NCI-H2081 treated with DMSO at 0.1 percent for 48 hours (cell line): ENCODE data around the gene ANXA8.

Experiments
- DNase-seq: peaks from one replicate; lab custom pipeline; 2025; lab: John Stamatoyannopoulos, UW

ANXA8 gene

GRCh38 chr10:47447209-47447608 is 36.7 kb downstream of the ANXA8 start:
- DNase-seq: no peak

DNA sequence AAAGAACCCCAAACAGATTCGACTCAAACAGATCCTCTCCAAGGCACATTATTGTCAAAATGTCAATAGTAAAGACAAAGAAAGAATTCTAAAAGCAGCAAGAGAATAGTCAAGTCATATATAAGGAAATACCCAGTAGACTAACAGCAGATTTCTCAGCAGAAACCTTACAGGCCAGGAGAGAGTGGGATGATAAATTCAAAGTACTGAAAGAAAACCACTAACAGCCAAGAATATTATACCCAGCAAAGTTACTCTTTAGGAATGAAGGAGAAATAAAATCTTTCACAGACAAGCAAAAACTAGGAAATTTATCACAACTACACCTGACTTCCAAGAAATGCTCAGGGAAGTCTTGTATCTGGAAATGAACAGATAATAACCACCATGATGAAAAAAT is 38.2 kb downstream of the ANXA8 start:
- no peak for DNase-seq

- no peak for DNase-seq
Measured at GRCh38 chr10:47444047-47444446, 39.9 kb downstream of the ANXA8 start.

DNA sequence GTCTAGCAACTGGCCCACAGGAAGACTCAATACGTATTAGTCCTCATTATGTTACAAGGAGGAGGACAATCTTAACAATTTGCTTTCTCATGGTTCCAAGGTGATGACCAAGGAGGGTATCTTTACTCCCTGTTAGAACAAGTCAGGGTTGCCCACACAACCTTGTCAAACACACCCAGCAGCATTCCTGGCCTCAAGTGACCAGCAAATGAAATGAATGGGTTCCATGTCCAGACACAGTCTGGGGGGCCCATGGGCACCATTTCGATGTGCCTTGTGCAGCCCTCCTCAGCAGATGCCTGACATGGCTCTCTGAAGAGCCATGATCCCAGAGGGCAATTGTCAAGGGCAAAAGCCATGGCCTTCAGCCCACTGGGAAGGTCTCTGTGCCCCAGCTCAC is 40.8 kb downstream of the ANXA8 start:
- no peak for DNase-seq

GRCh38 chr10:47442351-47442750 is 41.6 kb downstream of the ANXA8 start:
- DNase-seq: no peak

- DNase-seq: no peak
Measured at GRCh38 chr10:47441938-47442337, 42.0 kb downstream of the ANXA8 start.

DNA sequence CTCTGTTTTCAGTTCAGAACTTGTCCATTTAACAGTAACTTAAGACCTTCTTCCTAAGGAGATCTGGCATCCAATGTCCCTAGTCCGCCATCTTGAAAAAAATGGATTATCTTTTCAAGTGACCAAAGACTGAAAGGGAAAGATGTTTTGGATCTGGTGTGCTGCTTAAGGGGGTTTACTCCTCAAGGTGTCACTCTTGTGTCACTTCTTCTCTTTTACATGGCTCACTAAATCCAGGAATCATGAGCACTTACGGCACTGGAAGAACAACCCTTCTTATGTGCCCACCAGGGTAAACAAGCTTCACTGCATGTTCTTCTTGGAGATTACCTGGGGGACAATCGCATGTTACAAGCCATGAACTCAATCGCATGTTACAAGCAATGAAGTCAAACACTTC is 43.7 kb downstream of the ANXA8 start:
- DNase-seq: no peak

GRCh38 chr10:47438857-47439474 is 44.9 kb downstream of the ANXA8 start:
- no peak for DNase-seq

DNA sequence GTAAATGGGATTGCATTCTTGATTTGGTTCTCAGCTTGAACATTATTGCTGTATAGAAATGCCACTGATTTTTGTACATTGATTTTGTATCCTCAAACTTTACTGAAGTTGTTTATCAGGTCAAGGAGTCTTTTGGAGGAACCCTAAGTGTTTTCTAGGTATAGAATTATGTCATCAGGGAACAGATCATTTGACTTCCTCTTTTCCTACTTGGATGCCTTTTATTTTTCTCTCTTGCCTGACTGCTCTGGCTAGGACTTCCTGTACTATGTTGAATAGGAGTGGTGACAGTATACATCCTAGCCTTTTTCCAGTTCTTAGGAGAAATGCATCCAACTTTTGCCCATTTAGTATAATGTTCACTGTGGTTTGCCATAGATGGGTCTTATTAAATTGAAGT is 48.8 kb downstream of the ANXA8 start:
- no peak for DNase-seq

GRCh38 chr10:47425813-47426419 is 58.0 kb downstream of the ANXA8 start:
- DNase-seq: no peak

DNA sequence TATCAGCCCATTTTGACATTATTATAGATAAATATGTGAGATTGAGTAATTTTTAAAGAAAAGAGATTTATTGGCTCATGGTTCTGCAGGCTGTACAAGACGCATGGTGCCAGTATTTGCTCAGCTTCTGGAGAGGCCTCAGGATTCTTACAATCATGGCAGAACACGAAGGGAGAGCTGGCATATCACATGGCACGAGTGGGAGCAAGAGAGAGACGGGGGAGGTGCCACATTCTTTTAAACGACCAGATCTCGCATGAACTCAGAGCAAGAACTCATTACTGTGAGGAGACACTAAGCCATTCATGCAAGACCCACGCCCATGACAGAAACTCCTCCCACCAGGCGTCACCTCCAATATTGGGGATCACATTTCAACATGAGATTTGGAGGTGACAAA is 59.7 kb downstream of the ANXA8 start:
- DNase-seq: no peak

DNA sequence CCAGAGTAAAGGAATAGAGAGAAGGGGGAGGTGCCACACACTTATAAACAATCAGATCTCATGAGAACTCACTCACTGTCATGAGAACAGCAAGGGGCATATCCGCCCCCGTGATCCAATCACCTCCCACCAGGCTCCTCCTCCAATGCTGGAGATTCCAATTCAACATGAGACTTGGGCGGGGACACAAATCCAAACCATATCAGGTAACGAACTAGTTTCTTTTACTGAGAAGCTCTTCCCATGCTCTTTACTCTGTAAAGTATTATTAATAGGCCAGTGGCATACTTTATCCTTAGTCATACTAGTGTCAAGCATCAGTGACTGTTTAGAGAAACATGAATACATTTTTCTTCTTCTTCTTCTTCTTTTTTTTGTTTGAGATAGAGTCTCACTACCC is 60.4 kb downstream of the ANXA8 start:
- DNase-seq: no peak

- no peak for DNase-seq
Measured at GRCh38 chr10:47421057-47421952, 62.6 kb downstream of the ANXA8 start.

- DNase-seq: no peak
Measured at GRCh38 chr10:47420305-47421056, 63.4 kb downstream of the ANXA8 start.

DNA sequence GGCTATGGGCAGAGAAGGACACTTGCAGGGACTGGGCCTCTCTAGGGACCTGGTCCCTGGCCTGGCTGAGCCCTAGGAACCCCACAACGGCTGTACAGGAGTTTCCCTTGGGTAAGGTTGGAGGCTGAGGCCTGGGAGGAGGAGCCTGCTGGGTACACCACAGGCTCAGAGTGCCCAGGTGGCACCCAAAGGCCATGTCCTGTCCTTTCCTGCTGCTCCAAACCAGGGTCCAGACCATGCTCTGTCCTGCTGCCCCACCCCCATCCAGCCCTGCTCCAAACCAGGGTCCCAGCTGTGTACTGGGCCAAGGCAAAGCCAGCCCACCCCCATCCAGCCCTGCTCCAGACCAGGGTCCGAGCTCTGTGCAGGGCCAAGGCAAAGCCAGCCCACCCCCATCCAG is 64.5 kb downstream of the ANXA8 start:
- no peak for DNase-seq

GRCh38 chr10:47418966-47419365 is 64.9 kb downstream of the ANXA8 start:
- DNase-seq: no peak

DNA sequence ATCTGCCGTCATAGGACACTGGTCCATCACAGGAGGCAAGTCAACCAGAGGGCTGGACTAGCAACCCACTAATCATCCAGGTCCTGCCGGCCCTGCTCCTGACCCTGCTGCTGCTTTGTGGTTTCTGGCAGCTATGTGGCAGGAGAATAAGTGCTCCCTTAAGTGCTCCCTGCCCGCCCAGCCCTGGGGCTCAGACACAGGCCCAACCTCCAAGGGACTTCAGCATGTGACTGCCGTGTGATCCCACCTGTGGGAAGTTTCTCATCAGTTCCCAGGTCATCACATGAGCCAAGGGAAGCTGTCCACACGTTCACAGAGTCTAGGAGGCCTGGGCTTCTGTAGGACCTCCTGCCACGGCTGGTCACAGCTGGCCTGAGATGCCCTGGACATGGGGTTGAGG is 65.6 kb downstream of the ANXA8 start:
- no peak for DNase-seq
